Activated CD4-positive, alpha-beta T cell treated with anti-CD3 and anti-CD28 coated beads, Interleukin-2, amount 50 U/mL, for 24 hours (primary cell): ENCODE measurements around the gene M6PR.
"Not testable (repeated sequence)": the region's sequence is repeated elsewhere in the genome, so short reads cannot be mapped to it uniquely, and the experiment has no call there.

ENCODE experiments used
- DNase-seq, 2 donors: peaks; one replicate each; pipeline ENCODE4 v3.0.0-alpha.2; 2020; ENCODE audit warnings: low read depth in 1 of 2, low spot score in 1 of 2

M6PR gene

DNA sequence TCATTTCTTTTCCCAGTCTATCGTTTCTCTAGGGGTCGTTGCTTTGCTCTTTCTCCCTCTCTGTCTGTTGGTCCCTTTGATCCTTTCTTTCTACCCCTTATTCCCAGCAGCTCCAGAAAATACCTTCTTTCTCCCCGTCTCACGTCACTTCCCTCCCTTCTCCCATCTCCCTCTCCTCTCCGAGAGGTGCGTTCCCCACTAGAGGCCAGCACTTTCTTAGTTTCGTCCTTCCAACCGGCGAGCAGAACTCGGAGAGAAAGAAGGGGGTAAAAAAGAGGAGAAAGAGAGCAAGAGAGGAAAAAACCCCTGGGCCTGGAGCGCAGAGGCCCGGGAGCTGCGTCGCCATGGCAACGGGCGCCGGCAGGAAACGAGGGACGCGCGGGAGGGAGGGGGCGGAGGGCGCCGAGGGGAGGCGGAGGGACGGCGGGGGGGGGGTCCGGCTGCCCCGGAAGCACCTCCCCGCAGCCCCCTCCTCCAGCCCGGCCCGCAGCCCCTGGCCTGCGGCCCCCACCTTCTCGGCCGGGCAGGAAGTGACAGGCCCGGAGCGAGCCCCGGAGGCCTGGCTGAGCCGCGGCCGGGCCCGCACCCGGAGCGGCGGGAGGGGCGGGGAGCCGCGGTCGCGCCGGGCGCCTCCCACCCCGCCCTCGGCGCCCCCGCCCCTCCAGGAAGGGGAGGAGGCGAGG is 35.3 kb downstream of the M6PR start, which contains the start of gene PHC1:
Gene PHC1, plus strand, starts transcription at position 477 of the 683 bp plus-strand sequence. CDS start 3,169 bp downstream, outside the sequence.
- DNase-seq = peak; percentile 50 to 55

DNA sequence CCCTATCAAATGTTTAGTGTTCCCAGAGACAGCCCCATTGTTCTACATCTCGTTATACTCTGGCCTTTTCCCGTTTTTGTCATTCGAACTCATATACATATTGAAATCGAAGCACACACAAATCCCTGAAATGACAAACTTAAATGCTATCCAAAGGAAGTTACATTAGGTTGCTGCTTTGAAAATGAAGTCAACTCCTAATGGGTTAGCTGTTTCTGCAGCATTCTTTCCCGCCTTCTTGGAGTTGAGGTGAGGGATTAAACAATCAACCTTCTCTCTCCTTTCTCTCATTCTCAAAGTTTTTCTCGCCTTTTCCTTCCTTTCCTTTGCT is 35.8 kb downstream of the M6PR start:
- DNase-seq = no peak

DNA sequence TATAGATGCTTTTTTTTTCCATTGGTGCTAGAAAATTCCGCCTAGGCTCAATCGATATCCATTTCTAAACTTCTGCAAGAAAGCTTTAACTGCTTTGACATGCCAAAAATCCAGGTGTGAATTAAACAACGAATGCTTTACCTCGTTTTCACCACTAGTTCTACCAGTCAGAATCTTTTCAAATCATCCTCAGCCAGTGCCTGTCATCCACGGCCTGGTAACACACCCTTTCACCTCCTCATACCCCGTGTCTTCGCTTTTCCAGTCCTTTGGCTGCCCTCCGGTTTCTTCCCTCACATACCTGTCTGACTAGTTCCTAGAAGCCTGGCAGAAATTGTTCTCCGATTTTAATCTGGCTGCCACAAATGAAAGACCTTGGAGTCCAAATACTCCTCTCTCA is 36.5 kb downstream of the M6PR start:
- no peak for DNase-seq

GRCh38 chr12:8911606-8912268 is 37.7 kb downstream of the M6PR start:
- no peak for DNase-seq

DNA sequence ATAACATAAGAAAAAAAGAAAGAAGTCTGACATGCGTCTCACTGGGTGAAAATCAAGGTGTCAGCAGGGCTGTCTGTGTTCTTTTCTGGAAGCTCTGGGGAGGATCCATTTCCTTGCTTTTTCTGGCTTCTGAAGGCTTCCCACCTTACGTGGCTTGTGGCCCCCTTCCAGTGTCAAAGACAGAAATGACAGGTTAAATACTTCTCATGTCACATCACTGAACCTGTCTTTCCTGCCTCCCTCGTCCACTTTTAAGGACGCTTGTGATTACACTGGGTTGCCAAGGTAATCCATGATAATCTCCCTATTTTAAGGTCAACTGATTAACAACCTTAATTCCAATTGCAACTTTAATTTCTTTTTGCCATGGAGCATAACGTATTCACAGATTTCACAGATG is 39.7 kb downstream of the M6PR start:
- no peak for DNase-seq

- DNase-seq = no peak
These were observed 41.9 kb downstream of the M6PR start for GRCh38 chr12:8907513-8907912.

GRCh38 chr12:8906266-8907180 is 42.9 kb downstream of the M6PR start:
- DNase-seq = no peak

GRCh38 chr12:8905546-8905945 is 43.9 kb downstream of the M6PR start:
- no peak for DNase-seq

GRCh38 chr12:8904665-8905064 is 44.8 kb downstream of the M6PR start:
- no peak for DNase-seq

DNA sequence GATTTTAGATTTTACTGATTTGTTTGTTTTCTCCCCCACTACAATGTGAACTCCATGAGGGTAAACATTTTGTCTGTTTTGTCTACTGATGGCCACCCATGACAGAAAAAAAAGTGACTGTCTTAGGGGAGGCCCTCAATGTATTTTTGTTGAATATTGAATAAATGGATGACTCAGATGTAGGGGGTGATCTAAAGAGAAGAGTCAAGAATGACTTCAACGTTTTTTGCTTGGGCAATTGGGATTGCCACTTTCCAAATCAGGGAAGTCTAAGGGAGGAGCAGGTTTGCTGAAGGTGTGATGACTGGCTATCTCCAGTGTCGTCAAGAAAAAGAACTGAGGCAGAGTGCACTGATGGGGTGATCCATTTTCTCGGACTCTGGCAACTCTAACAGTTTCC is 45.8 kb downstream of the M6PR start:
- no peak for DNase-seq

DNA sequence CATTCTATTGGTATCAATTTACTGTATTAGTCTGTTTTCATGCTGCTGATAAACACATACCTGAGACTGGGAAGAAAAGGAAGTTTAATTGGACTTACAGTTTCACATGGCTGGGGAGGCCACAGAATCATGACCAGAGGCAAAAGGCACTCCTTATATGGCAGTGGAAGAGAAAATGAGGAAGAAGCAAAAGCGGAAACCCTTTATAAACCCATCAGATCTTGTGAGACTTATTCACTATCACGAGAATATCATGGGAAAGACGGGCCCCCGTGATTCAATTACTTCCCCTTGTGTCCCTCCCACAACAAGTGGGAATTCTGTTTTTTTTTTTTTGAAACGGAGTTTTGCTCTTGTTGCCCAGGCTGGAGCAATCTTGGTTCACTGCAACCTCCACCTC is 46.7 kb downstream of the M6PR start:
- not testable (repeated sequence) for DNase-seq

DNA sequence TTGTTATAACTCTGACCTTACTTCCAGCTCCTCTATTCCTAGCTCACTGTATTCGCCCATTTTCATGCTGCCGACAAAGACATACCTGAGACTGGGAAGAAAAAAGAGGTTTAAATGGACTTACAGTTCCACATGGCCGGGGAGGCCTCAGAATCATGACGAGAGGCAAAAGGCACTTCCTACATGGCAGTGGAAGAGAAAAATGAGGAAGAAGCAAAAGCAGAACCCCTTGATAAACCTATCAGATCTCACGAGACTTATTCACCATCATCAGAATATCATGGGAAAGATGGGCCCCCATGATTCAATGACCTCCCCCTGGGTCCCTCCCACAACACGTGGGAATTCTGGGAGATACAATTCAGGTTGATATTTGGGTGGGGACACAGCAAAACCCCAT is 49.6 kb downstream of the M6PR start:
- no peak for DNase-seq

GRCh38 chr12:8897081-8897480 is 52.4 kb downstream of the M6PR start:
- DNase-seq = no peak

GRCh38 chr12:8894986-8895385 is 54.5 kb downstream of the M6PR start:
- DNase-seq = no peak

- DNase-seq = no peak
These were observed 55.1 kb downstream of the M6PR start for GRCh38 chr12:8894378-8894777.

DNA sequence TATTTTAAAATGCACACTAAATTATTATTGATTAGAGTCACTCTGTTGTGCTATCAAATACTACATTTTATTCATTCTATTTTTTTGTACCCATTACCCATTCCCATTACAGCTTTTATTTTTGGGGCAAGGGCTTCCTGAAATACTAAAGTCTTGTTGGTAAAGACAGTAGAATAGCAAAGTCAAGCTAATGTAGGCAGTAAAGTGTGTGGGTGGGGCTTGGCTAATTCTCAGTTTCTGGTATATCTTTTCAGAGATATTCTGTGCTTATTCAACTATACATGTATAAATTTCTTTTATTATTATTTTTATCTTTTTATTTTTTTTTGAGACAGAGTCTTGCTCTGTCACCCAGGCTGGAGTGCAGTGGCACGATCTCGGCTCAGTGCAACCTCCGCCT is 57.5 kb downstream of the M6PR start:
- no peak for DNase-seq
